PC-9 (cell line): ENCODE data around the gene ZNF586. TPM values are rescaled to one million over a fixed set of nuclear protein-coding genes. Genes with fewer than 3 reads are reported as not detected.

Experiments used
- Bru-seq: library from RNA; stranded (reverse); fragments of 400-500 nt; gene quantifications from one replicate; lab custom pipeline; 2021; lab: Mats Ljungman, UMichigan
- BruChase-seq, 2 experiments: library from RNA; stranded (reverse); fragments of 400-500 nt; gene quantifications; one replicate each; lab custom pipeline; 2021; lab: Mats Ljungman, UMichigan
- BruUV-seq: library from RNA; stranded (reverse); fragments of 400-500 nt; replicated peaks from 2 replicates; lab custom pipeline; 2021; lab: Mats Ljungman, UMichigan
- CTCF ChIA-PET: fragments of 300-600 bp; sonication (Branson Sonifier 250); formaldehyde crosslinking; loops from one replicate; lab custom pipeline; 2022; ENCODE audit warnings: antibody characterized with exemption; lab: Charles Lee
- POLR2A ChIA-PET: fragments of 300-600 bp; sonication (Branson Sonifier 250); formaldehyde crosslinking; loops from one replicate; lab custom pipeline; 2022; ENCODE audit warnings: antibody characterized with exemption; ENCODE audit not compliant: unreplicated experiment; lab: Charles Lee
- DNase-seq, 2 experiments: peaks; one replicate each; pipeline versions ENCODE4 v3.0.0 to v3.0.0-alpha.2; 2015 to 2022; ENCODE audit warnings: mixed read lengths in 1 of 2
- H2AFZ ChIP-seq: fragments of 200-600 bp; sonication (generic); 2 replicates; pipeline ENCODE4 v1.8.1; 2017; ENCODE audit warnings: antibody characterized with exemption
- H3F3A ChIP-seq: fragments of 200-600 bp; sonication (generic); 2 replicates; pipeline ENCODE4 v1.8.1; 2017; ENCODE audit warnings: antibody characterized with exemption, mild to moderate bottlenecking, low read depth; ENCODE audit not compliant: insufficient read depth
- H3K27ac ChIP-seq: fragments of 200-600 bp; sonication (generic); 2 replicates; pipeline ENCODE4 v1.6.1; 2016; ENCODE audit warnings: mixed run types
- H3K27me3 ChIP-seq: fragments of 200-600 bp; sonication (generic); 2 replicates; pipeline ENCODE4 v1.6.1; 2016; ENCODE audit warnings: low read depth, mixed run types; ENCODE audit not compliant: insufficient read depth
- H3K36me3 ChIP-seq: fragments of 200-600 bp; sonication (generic); 2 replicates; pipeline ENCODE4 v1.6.1; 2016; ENCODE audit warnings: low read depth, mixed run types
- H3K4me1 ChIP-seq: fragments of 200-600 bp; sonication (generic); replicated peaks from 2 replicates; pipeline ENCODE4 v1.6.1; 2016; ENCODE audit warnings: mixed run types; ENCODE audit not compliant: insufficient read depth
- H3K4me2 ChIP-seq: fragments of 200-600 bp; sonication (generic); 2 replicates; pipeline ENCODE4 v1.6.1; 2017; ENCODE audit warnings: mixed run types
- H3K4me3 ChIP-seq: fragments of 200-600 bp; sonication (generic); 2 replicates; pipeline ENCODE4 v1.6.1; 2016; ENCODE audit warnings: mixed run types
- H3K79me2 ChIP-seq: fragments of 200-600 bp; sonication (generic); 2 replicates; pipeline ENCODE4 v1.6.1; 2017; ENCODE audit warnings: low read depth, mixed run types
- H3K9me2 ChIP-seq: fragments of 200-600 bp; sonication (generic); 2 replicates; pipeline ENCODE4 v1.8.1; 2017; ENCODE audit warnings: mild to moderate bottlenecking; ENCODE audit not compliant: insufficient read depth
- H3K9me3 ChIP-seq: fragments of 200-600 bp; sonication (generic); 2 replicates; pipeline ENCODE4 v1.8.1; 2016; ENCODE audit warnings: low read depth; ENCODE audit not compliant: insufficient read depth
- H4K20me1 ChIP-seq: fragments of 200-600 bp; sonication (generic); 2 replicates; pipeline ENCODE4 v1.8.1; 2017; ENCODE audit not compliant: insufficient read depth
- EZH2 ChIP-seq: fragments of 200-600 bp; sonication (generic); IDR thresholded peaks from 2 replicates; pipeline ENCODE4 v1.8.0; 2017; ENCODE audit warnings: antibody characterized with exemption, low read depth
- intact Hi-C: fragments of 100-400 bp; cut with micrococcal nuclease; formaldehyde crosslinking; loops from one replicate; pipeline ENCODE4 v1.10.0; 2022; ENCODE audit not compliant: unreplicated experiment
- long read RNA-seq: library from polyadenylated mRNA; stranded (forward); transcript quantifications from one replicate; pipeline ENCODE4 v2.0.0, GENCODE V29; 2022
- total RNA-seq: library from RNA; stranded (reverse); gene quantifications from 2 replicates; pipeline ENCODE4 v1.2.3, GENCODE V29; 2021
- TF ChIP-seq, protein P1 (sequence below): fragments of 200-600 bp; sonication (generic); conservative IDR thresholded peaks from 2 replicates; pipeline ENCODE4 v1.6.1; 2017; ENCODE audit warnings: mixed run types, antibody characterized with exemption, mild to moderate bottlenecking, moderate library complexity

Gene ZNF586
- total RNA-seq (19.0 and 21.3 TPM in 2 replicates), Bru-seq, nascent RNA (percentile 84 among the genes with signal in this experiment), BruChase-seq, experiment 1, labeled RNA remaining after a 2-hour chase (percentile 89 among the genes with signal in this experiment), BruChase-seq, experiment 2, labeled RNA remaining after a 6-hour chase (percentile 75 among the genes with signal in this experiment)
- long read RNA-seq, partial matches to known transcripts = 0 of 20 reads
- long read RNA-seq, other reads (novel, unspliced or antisense) = 19 of 20 reads

DNA sequence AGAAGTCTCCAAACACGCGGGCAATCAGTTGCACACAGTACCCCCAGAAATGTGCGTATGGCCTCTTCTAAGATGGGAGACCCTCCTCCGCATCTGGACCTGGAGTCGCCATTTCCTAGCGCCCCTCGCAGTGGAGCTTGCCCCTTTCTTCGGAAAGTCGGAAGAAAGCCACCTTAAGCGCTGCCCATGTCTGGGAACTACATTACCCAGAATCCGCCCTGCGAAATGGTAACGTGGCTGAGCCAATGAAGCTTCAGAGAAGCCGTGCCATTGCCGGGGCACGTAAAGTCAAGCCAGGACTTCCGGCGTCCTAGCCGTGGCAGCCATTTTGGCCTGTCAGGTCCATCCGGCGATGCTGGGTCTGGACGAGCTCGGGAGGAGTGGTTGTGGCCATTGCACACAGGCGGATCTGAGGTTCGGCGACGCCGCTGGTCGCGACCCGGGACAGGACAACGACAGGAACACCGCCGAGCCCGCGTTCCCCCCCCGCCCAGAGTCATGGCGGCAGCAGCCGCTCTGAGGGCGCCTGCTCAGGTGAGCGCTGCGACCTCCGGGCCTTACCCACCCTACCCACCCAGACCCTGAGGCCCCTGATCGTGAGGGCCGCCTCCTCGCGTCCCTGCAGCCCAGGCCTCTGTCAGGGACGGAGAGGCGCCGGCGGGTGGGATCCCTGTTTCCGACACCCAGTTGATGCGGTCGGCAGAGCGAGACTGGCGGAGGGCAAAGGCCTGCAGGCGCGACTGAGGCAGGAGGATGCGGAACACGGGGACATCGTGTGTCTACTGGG lies at the start of gene ZNF586:
Gene ZNF586, plus strand, starts transcription at position 332 of the 787 bp plus-strand sequence. Its CDS starts 167 bp downstream, at position 499.
- no TSS peak for BruUV-seq
- Histone ChIP-seq H3K27me3 (no peaks in the 10 kb centered on the region), H3F3A (no peaks in the 10 kb centered on the region), H4K20me1 (no peaks in the 10 kb centered on the region), H3K4me2 (peak within 1 kb of the TSS; percentile 94), H3K79me2 (peaks cover 47% of the 10 kb centered on the region), H3K9me3 (peaks cover 21% of the 10 kb centered on the region), H3K4me1 (peaks cover 7% of the 10 kb centered on the region; the same call in 1 of the 2 replicates), H3K9me2 (no peaks in the 10 kb centered on the region), H2AFZ (peak within 1 kb of the TSS; percentile 78), H3K4me3 (peak within 1 kb of the TSS; percentile 78), H3K36me3 (peaks cover 32% of the 10 kb centered on the region), H3K27ac (no peak within 1 kb of the TSS)
- TF ChIP-seq EZH2 = no peak
- TF ChIP-seq, protein P1, sequence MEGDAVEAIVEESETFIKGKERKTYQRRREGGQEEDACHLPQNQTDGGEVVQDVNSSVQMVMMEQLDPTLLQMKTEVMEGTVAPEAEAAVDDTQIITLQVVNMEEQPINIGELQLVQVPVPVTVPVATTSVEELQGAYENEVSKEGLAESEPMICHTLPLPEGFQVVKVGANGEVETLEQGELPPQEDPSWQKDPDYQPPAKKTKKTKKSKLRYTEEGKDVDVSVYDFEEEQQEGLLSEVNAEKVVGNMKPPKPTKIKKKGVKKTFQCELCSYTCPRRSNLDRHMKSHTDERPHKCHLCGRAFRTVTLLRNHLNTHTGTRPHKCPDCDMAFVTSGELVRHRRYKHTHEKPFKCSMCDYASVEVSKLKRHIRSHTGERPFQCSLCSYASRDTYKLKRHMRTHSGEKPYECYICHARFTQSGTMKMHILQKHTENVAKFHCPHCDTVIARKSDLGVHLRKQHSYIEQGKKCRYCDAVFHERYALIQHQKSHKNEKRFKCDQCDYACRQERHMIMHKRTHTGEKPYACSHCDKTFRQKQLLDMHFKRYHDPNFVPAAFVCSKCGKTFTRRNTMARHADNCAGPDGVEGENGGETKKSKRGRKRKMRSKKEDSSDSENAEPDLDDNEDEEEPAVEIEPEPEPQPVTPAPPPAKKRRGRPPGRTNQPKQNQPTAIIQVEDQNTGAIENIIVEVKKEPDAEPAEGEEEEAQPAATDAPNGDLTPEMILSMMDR = no peak
- peak; percentile 85 to 90 for DNase-seq
- ChIA-PET CTCF (no interaction called here), POLR2A (interaction anchor here (0.6 to 0.7 kb wide), 5 partner anchors 32 to 780 kb away, joined by 3 to 11 read pairs (median 4); partner anchors contain the start of gene ZNF211)
- intact Hi-C loops = loop anchor here (1.0 kb wide), 1 partner anchor 45 kb away; the partner anchor contains the start of gene ZNF552

DNA sequence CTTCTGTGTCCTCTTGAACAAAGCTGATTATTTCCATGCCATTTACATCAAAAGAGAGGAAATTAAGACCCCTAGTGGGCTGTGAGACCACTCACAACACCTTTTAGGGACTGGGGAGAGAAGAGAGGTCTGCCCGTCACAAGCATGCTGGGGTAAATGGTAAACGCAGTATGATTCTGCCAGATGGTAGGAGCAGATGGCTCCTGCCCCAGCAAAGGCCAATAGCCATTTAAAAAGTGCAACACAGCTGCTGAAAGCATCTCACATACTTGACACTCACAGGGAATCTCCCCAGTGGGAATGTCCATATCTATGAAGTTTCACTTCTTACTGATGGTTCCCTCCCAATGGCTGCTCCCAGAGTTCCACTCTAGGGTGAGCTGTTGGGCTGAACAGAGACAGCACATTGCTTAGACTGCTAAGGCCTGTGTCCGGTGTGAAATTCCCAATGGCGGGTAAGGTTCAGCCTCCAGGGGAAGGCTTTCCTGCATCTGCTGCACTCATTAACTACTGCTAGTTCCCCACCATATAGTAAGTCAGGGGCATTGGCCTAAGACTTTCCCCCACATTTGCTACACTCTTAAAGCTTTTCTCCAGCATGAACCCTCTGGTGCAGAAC lies 49.5 kb upstream of the ZNF586 start:
- H2AFZ ChIP-seq = no peak overlapping the region
- H3K27ac ChIP-seq = no peak overlapping the region
- no peaks in the 10 kb centered on the region for H3K27me3 ChIP-seq
- peaks cover 10% of the 10 kb centered on the region; the same call in 1 of the 2 replicates for H3K36me3 ChIP-seq
- H3K4me2 ChIP-seq = no peak overlapping the region
- no peak for DNase-seq
- peaks cover 18% of the 10 kb centered on the region for H3K9me3 ChIP-seq
- intact Hi-C loops = no loop called here
- no peaks in the 10 kb centered on the region for H3K79me2 ChIP-seq
- H3K4me3 ChIP-seq = no peak overlapping the region
- H4K20me1 ChIP-seq = no peaks in the 10 kb centered on the region
- no peaks in the 10 kb centered on the region for H3K9me2 ChIP-seq
- ChIA-PET POLR2A (interaction anchor here (0.5 kb wide), 1 partner anchor 57 kb away, joined by 8 read pairs; no protein-coding TSS in a partner anchor), CTCF (no interaction called here)
- TF ChIP-seq, protein P1 = no peak
- TF ChIP-seq EZH2 = no peak
- no peaks in the 10 kb centered on the region for H3K4me1 ChIP-seq
- BruUV-seq = no TSS peak
- H3F3A ChIP-seq = no peaks in the 10 kb centered on the region

DNA sequence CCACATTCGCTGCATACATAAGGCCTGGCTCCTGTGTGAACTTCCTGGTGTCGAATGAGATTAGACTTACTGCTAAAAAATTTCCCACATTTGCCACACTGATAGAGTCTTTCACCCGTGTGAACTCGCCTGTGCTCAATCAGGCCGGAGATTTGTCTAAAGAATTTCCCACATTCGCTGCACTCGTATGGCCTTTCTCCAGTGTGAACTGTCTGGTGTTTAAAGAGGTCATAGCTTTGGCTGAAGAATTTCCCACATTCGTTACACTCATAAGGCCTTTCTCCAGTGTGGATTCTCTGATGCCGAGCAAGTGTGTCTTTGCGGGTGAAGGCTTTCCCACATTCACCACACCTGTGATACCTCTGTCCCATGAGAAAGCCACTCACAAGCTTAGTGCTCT lies 48.6 kb upstream of the ZNF586 start:
- CTCF ChIA-PET = no interaction called here
- H3K4me1 ChIP-seq = no peaks in the 10 kb centered on the region
- H2AFZ ChIP-seq = no peak overlapping the region
- H3K4me2 ChIP-seq = no peak overlapping the region
- H3K36me3 ChIP-seq = peaks cover 10% of the 10 kb centered on the region; the same call in 1 of the 2 replicates
- DNase-seq = no peak
- no peaks in the 10 kb centered on the region for H4K20me1 ChIP-seq
- no peaks in the 10 kb centered on the region for H3K27me3 ChIP-seq
- POLR2A ChIA-PET = no interaction called here
- no TSS peak for BruUV-seq
- intact Hi-C loops = no loop called here
- no peak overlapping the region for H3K4me3 ChIP-seq
- H3K9me3 ChIP-seq = peaks cover 24% of the 10 kb centered on the region
- H3F3A ChIP-seq = no peaks in the 10 kb centered on the region
- no peaks in the 10 kb centered on the region for H3K79me2 ChIP-seq
- no peak overlapping the region for H3K27ac ChIP-seq
- TF ChIP-seq, protein P1 = no peak
- TF ChIP-seq EZH2 = no peak
- no peaks in the 10 kb centered on the region for H3K9me2 ChIP-seq
